Subcutaneous abdominal adipose tissue (tissue), 5 donors: ENCODE measurements around the gene PIK3AP1.
"Not testable (repeated sequence)": the region's sequence is repeated elsewhere in the genome, so short reads cannot be mapped to it uniquely, and the experiment has no call there.

Experiments used
- H3K27ac ChIP-seq: one replicate; pipeline ENCODE4 v1.7.0; 2013; ENCODE audit warnings: low read depth, mild to moderate bottlenecking, inconsistent platforms, low read length, moderate library complexity
- H3K27me3 ChIP-seq, 5 donors: one replicate each; pipeline ENCODE4 v1.7.0; 2013; ENCODE audit warnings: low read length in 5 of 5, inconsistent platforms in 1 of 5; ENCODE audit not compliant: control insufficient read depth in 5 of 5, insufficient read depth in 4 of 5
- H3K36me3 ChIP-seq, 5 donors: one replicate each; pipeline ENCODE4 v1.7.0; 2013; ENCODE audit warnings: low read length in 5 of 5; ENCODE audit not compliant: control insufficient read depth in 5 of 5, insufficient read depth in 5 of 5
- H3K4me1 ChIP-seq, 5 donors: one replicate each; pipeline ENCODE4 v1.7.0; 2013; ENCODE audit warnings: low read length in 5 of 5, mild to moderate bottlenecking in 3 of 5, moderate library complexity in 1 of 5; ENCODE audit not compliant: control insufficient read depth in 5 of 5, insufficient read depth in 5 of 5
- H3K4me3 ChIP-seq, 5 donors: one replicate each; pipeline ENCODE4 v1.7.0; 2013; ENCODE audit warnings: low read length in 5 of 5, low read depth in 1 of 5
- H3K9ac ChIP-seq, 5 donors: one replicate each; pipeline ENCODE4 v1.7.0; 2013; ENCODE audit warnings: low read length in 5 of 5, mild to moderate bottlenecking in 4 of 5, moderate library complexity in 3 of 5
- H3K9me3 ChIP-seq, 5 donors: one replicate each; pipeline ENCODE4 v1.7.0; 2013; ENCODE audit warnings: low read length in 5 of 5; ENCODE audit not compliant: control insufficient read depth in 5 of 5
- donor health status: healthy.
- donor health status: healthy.
- donor health status: healthy.
- donor health status: healthy.
- donor health status: healthy.

PIK3AP1 gene

DNA sequence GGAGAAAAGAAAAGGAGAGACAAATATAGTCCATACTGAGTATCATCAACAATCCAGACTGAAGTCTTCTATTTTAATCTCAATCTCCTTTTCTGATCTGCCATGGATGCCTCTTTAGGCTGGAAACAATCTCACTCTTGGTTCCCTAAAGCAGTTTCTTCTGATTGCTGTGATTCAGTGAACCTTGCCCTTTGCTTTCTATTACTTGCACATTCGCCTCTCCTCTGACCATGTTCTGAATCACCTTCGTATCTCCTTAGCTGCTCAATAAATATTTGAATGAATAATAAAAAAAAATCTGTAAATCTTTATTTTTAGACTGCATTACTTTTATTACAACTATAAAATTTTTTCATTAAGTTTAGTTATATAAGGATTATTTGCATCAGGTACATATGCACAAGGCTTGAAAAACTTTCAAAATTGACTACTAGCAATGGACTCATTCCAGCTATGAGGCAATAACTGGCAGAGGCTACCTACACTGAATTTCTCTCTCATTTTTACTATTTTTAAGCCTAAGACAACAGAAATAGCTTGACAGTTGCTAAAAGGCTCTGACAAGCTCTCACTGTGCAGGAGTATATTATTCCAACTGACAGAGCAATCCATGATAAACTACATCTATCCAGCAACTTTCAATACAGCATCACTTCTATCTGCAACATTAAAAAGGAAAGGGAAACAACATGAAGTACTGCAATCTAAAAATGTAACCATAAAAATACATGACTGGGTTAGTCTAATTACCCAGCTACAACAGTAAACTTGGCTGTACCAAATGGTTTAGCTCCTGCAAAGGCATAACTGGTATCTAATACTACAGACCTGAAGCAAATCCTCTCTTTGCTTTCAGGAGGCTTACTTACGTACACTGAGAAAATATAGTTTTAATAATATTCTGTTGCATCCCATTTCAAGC, 159.1 kb downstream of the PIK3AP1 start:
- Histone ChIP-seq H3K36me3 (peaks cover 19 to 50% (median 29%) of the 10 kb centered on the region in 5 donors), H3K9ac (no peak overlapping the region), H3K27ac (no peak overlapping the region), H3K4me1 (no peaks in the 10 kb centered on the region), H3K27me3 (no peaks in the 10 kb centered on the region), H3K4me3 (no peak overlapping the region), H3K9me3 (peaks cover 0 to 5% (median 0%) of the 10 kb centered on the region in 5 donors)

- Histone ChIP-seq H3K4me1 (no peaks in the 10 kb centered on the region), H3K27ac (no peak overlapping the region), H3K9me3 (peaks cover 0 to 5% (median 0%) of the 10 kb centered on the region in 5 donors), H3K36me3 (peaks cover 19 to 50% (median 29%) of the 10 kb centered on the region in 5 donors), H3K27me3 (no peaks in the 10 kb centered on the region), H3K9ac (no peak overlapping the region), H3K4me3 (no peak overlapping the region)
Observed at GRCh38 chr10:96560489-96560888, 159.8 kb downstream of the PIK3AP1 start.

GRCh38 chr10:96556003-96556402, 164.3 kb downstream of the PIK3AP1 start:
- Histone ChIP-seq H3K4me3 (no peak overlapping the region), H3K36me3 (peaks cover 28 to 48% (median 34%) of the 10 kb centered on the region in 5 donors), H3K9ac (no peak overlapping the region)

GRCh38 chr10:96555330-96555729, 165.0 kb downstream of the PIK3AP1 start:
- H3K9ac ChIP-seq: no peak overlapping the region
- no peak overlapping the region for H3K4me3 ChIP-seq
- no peaks in the 10 kb centered on the region for H3K27me3 ChIP-seq
- H3K36me3 ChIP-seq: peaks cover 29 to 53% (median 40%) of the 10 kb centered on the region in 5 donors
- no peaks in the 10 kb centered on the region for H3K9me3 ChIP-seq
- no peak overlapping the region for H3K27ac ChIP-seq
- H3K4me1 ChIP-seq: no peaks in the 10 kb centered on the region

More at GRCh38 chr10:96556003-96556402, 164.3 kb downstream of the PIK3AP1 start:
- Histone ChIP-seq H3K27ac (no peak overlapping the region), H3K9me3 (no peaks in the 10 kb centered on the region), H3K4me1 (no peaks in the 10 kb centered on the region), H3K27me3 (no peaks in the 10 kb centered on the region)

DNA sequence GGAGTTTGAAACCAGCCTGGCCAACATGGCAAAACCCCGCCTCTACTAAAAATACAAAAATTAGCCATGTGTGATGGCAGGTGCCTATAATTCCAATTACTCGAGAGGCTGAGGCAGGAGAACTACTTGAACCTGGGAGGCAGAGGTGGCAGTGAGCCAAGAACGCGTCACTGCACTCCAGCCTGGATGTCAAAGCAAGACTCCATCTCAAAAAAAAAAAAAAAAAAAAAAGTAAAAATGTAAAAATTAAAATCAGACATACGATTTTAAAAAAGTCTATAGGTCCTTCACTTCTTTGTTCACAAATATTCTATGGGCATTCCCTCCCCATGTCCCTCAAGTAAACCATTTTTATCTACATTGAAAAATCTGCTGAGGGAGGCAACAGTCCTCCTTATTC, 171.7 kb downstream of the PIK3AP1 start:
- no peaks in the 10 kb centered on the region for H3K27me3 ChIP-seq
- no peaks in the 10 kb centered on the region for H3K9me3 ChIP-seq
- no peak overlapping the region for H3K4me3 ChIP-seq
- H3K9ac ChIP-seq: no peak overlapping the region
- peaks cover 36 to 68% (median 59%) of the 10 kb centered on the region in 5 donors for H3K36me3 ChIP-seq
- H3K27ac ChIP-seq: no peak overlapping the region
- H3K4me1 ChIP-seq: no peaks in the 10 kb centered on the region

- peaks cover 34 to 54% (median 46%) of the 10 kb centered on the region in 5 donors for H3K36me3 ChIP-seq
- H3K4me3 ChIP-seq, H3K9ac ChIP-seq, H3K9me3 ChIP-seq, H3K4me1 ChIP-seq, H3K27me3 ChIP-seq, H3K27ac ChIP-seq: not testable (repeated sequence)
Observed at GRCh38 chr10:96545558-96545957, 174.8 kb downstream of the PIK3AP1 start.
